Measurements from ENCODE around the gene SEPTIN8.

Gene SEPTIN8

DNA sequence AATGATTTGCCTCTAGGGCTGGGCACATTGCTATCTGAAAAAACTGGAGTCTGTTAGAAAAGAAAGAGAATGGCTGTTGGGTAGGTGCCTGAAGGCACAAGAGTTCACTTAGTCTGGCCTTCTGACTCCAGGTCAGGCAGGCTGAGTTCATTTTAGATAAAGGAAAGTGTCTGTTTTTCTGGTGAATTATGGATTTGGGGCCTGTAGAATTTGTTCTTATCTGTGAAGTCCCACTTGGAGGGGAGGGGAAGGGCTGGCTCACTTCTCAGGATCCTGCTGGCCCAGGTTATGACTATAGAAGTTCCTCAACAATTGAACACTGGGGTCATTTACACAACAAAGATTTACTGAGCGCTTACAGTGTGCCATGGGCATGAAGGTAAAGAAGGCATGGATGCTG lies 11.5 kb upstream of the SEPTIN8 start:
- Histone ChIP-seq H3K4me1 (ENCODE audit: control insufficient read depth, insufficient read depth, low read length) (no peaks in the 10 kb centered on the region), H3K4me3 (ENCODE audit: low read depth, low read length) (no peak overlapping the region), H3K27ac (ENCODE audit: extremely low read depth, low read depth, low read length) (no peak overlapping the region), H3K9me3 (ENCODE audit: control insufficient read depth, insufficient read depth, low read depth, low read length) (no peaks in the 10 kb centered on the region), H3K36me3 (ENCODE audit: control insufficient read depth in 2 of 2, insufficient read depth in 1 of 2, low read length in 2 of 2) (no peaks in the 10 kb centered on the region)
- POLR2A ChIA-PET = no interaction called here
- TF ChIP-seq, protein P1, sequence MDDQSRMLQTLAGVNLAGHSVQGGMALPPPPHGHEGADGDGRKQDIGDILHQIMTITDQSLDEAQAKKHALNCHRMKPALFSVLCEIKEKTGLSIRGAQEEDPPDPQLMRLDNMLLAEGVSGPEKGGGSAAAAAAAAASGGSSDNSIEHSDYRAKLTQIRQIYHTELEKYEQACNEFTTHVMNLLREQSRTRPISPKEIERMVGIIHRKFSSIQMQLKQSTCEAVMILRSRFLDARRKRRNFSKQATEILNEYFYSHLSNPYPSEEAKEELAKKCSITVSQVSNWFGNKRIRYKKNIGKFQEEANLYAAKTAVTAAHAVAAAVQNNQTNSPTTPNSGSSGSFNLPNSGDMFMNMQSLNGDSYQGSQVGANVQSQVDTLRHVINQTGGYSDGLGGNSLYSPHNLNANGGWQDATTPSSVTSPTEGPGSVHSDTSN (CRISPR knock-in tag; IDR thresholded peaks at IDR 0.05) = no peak
- TF ChIP-seq ZNF114 (tag by site-specific recombination; IDR thresholded peaks at IDR 0.05) (no peak), ZNF777 (tag by site-specific recombination; IDR thresholded peaks at IDR 0.05; ENCODE audit: borderline replicate concordance) (no peak), ZFP41 (tag by site-specific recombination; IDR thresholded peaks at IDR 0.05; ENCODE audit: borderline replicate concordance) (no peak), IKZF3 (tag by site-specific recombination; IDR thresholded peaks at IDR 0.05) (no peak), KLF8 (tag by site-specific recombination; IDR thresholded peaks at IDR 0.05) (no peak), ZNF521 (tag by site-specific recombination; IDR thresholded peaks at IDR 0.05) (no peak), ZBTB1 (tag by site-specific recombination; IDR thresholded peaks at IDR 0.05) (no peak), ZNF530 (tag by site-specific recombination; IDR thresholded peaks at IDR 0.05; ENCODE audit: low read depth) (no peak), ZNF549 (tag by site-specific recombination; IDR thresholded peaks at IDR 0.05) (no peak)
- TF ChIP-seq, protein P2, sequence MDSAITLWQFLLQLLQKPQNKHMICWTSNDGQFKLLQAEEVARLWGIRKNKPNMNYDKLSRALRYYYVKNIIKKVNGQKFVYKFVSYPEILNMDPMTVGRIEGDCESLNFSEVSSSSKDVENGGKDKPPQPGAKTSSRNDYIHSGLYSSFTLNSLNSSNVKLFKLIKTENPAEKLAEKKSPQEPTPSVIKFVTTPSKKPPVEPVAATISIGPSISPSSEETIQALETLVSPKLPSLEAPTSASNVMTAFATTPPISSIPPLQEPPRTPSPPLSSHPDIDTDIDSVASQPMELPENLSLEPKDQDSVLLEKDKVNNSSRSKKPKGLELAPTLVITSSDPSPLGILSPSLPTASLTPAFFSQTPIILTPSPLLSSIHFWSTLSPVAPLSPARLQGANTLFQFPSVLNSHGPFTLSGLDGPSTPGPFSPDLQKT (IDR thresholded peaks at IDR 0.05; ENCODE audit: borderline replicate concordance, low read depth, low read length) = no peak
- CTCF ChIA-PET = no interaction called here

- TF ChIP-seq, protein P3, sequence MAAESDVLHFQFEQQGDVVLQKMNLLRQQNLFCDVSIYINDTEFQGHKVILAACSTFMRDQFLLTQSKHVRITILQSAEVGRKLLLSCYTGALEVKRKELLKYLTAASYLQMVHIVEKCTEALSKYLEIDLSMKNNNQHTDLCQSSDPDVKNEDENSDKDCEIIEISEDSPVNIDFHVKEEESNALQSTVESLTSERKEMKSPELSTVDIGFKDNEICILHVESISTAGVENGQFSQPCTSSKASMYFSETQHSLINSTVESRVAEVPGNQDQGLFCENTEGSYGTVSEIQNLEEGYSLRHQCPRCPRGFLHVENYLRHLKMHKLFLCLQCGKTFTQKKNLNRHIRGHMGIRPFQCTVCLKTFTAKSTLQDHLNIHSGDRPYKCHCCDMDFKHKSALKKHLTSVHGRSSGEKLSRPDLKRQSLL (tag by site-specific recombination; IDR thresholded peaks at IDR 0.05) = no peak
- TF ChIP-seq ZNF175 (tag by site-specific recombination; IDR thresholded peaks at IDR 0.05) = no peak
- no peak for TF ChIP-seq ZNF48 (tag by site-specific recombination; IDR thresholded peaks at IDR 0.05)
- TF ChIP-seq ZNF501 (tag by site-specific recombination; IDR thresholded peaks at IDR 0.05) = no peak
- TF ChIP-seq IKZF3 (tag by site-specific recombination; IDR thresholded peaks at IDR 0.05) = no peak
- TF ChIP-seq ZNF112 (tag by site-specific recombination; IDR thresholded peaks at IDR 0.05) = no peak
- TF ChIP-seq KLF7 (tag by site-specific recombination; IDR thresholded peaks at IDR 0.05; ENCODE audit: borderline replicate concordance) = no peak
- no peak for TF ChIP-seq SP3 (tag by site-specific recombination; IDR thresholded peaks at IDR 0.05)
- no peak for TF ChIP-seq ZNF549 (tag by site-specific recombination; IDR thresholded peaks at IDR 0.05)
- no peak for TF ChIP-seq ZNF426 (tag by site-specific recombination; IDR thresholded peaks at IDR 0.05)
- no peak for TF ChIP-seq ZNF148 (tag by site-specific recombination; IDR thresholded peaks at IDR 0.05; ENCODE audit: borderline replicate concordance)
- no peak for TF ChIP-seq ZSCAN4 (tag by site-specific recombination; IDR thresholded peaks at IDR 0.05)
- TF ChIP-seq RBAK (tag by site-specific recombination; IDR thresholded peaks at IDR 0.05) = no peak
- TF ChIP-seq, protein P4, sequence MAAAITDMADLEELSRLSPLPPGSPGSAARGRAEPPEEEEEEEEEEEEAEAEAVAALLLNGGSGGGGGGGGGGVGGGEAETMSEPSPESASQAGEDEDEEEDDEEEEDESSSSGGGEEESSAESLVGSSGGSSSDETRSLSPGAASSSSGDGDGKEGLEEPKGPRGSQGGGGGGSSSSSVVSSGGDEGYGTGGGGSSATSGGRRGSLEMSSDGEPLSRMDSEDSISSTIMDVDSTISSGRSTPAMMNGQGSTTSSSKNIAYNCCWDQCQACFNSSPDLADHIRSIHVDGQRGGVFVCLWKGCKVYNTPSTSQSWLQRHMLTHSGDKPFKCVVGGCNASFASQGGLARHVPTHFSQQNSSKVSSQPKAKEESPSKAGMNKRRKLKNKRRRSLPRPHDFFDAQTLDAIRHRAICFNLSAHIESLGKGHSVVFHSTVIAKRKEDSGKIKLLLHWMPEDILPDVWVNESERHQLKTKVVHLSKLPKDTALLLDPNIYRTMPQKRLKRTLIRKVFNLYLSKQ (tag by site-specific recombination; IDR thresholded peaks at IDR 0.05; ENCODE audit: borderline replicate concordance) = no peak
- Histone ChIP-seq H3K36me3 (ENCODE audit: control insufficient read depth in 2 of 2, insufficient read depth in 1 of 2, low read length in 2 of 2) (no peaks in the 10 kb centered on the region), H3K9me3 (ENCODE audit: control insufficient read depth, insufficient read depth, low read depth, low read length) (no peaks in the 10 kb centered on the region), H3K27ac (ENCODE audit: extremely low read depth, low read depth, low read length) (no peak overlapping the region), H3K4me3 (ENCODE audit: low read depth, low read length) (no peak overlapping the region), H3K4me1 (ENCODE audit: control insufficient read depth, insufficient read depth, low read length) (no peaks in the 10 kb centered on the region)
- CTCF ChIA-PET = interaction anchor here (0.6 kb wide), 1 partner anchor 225 kb away, joined by 4 read pairs; no protein-coding TSS in a partner anchor
- POLR2A ChIA-PET = interaction anchor here (0.8 kb wide), 1 partner anchor 11 kb away, joined by 3 read pairs; no protein-coding TSS in a partner anchor
These were observed 10.0 kb upstream of the SEPTIN8 start for GRCh38 chr5:132787076-132787475.
